Fibroblast of villous mesenchyme (primary cell): ENCODE data around the gene SGMS1. TPM values are rescaled to one million over a fixed set of nuclear protein-coding genes. Genes with fewer than 3 reads are reported as not detected.

Source experiments
- DNase-seq: peaks from one replicate; pipeline ENCODE4 v3.0.0-alpha.2; 2010; ENCODE audit warnings: low read depth
- H3K4me3 ChIP-seq: 2 replicates; pipeline ENCODE4 v1.5.1; 2011; ENCODE audit warnings: low read depth, mild to moderate bottlenecking, low read length
- CTCF ChIP-seq: IDR thresholded peaks from 2 replicates; pipeline ENCODE4 v1.5.1; 2012; ENCODE audit warnings: low read depth, mild to moderate bottlenecking, low read length; ENCODE audit not compliant: insufficient read depth
- total RNA-seq: library from RNA; depleted of rRNA; stranded (reverse); fragments of >200 nt; gene quantifications from 2 replicates; pipeline ENCODE4 v1.2.3, GENCODE V29; 2012

Gene SGMS1
- total RNA-seq, 1 donor = 57.9 TPM

- H3K4me3 ChIP-seq = no peak overlapping the region
- DNase-seq = peak; percentile 7
- TF ChIP-seq CTCF = no peak
Measured at GRCh38 chr10:50336140-50336539, 287.6 kb downstream of the SGMS1 start.

- TF ChIP-seq CTCF = no peak
- H3K4me3 ChIP-seq = no peak overlapping the region
- no peak for DNase-seq
Measured at GRCh38 chr10:50335397-50335796, 288.4 kb downstream of the SGMS1 start.

- DNase-seq = no peak
- no peak overlapping the region for H3K4me3 ChIP-seq
- no peak for TF ChIP-seq CTCF
Measured at GRCh38 chr10:50334273-50334672, 289.5 kb downstream of the SGMS1 start.

- no peak for DNase-seq
- no peak overlapping the region for H3K4me3 ChIP-seq
- no peak for TF ChIP-seq CTCF
Measured at GRCh38 chr10:50333872-50334271, 289.9 kb downstream of the SGMS1 start.

- no peak overlapping the region for H3K4me3 ChIP-seq
- TF ChIP-seq CTCF = no peak
- no peak for DNase-seq
Measured at GRCh38 chr10:50332108-50332842, 291.5 kb downstream of the SGMS1 start.

- H3K4me3 ChIP-seq = no peak overlapping the region
- no peak for TF ChIP-seq CTCF
- no peak for DNase-seq
Measured at GRCh38 chr10:50331486-50331885, 292.3 kb downstream of the SGMS1 start.
